SK-N-SH (cell line): ENCODE measurements around the gene TM2D1. TPM values are rescaled to one million over a fixed set of nuclear protein-coding genes. Genes with fewer than 3 reads are reported as not detected.

ENCODE experiments used
- CTCF ChIA-PET: fragments of 300-600, 350-600 bp; formaldehyde crosslinking; extraction: SDS; loops from one replicate; lab custom pipeline; 2021; lab: Yijun Ruan, JAX
- POLR2A ChIA-PET: fragments of 350-600 bp; sonication (Branson Sonifier 250); formaldehyde crosslinking; extraction: SDS; loops from one replicate; lab custom pipeline; 2020; ENCODE audit warnings: antibody characterized with exemption, inconsistent platforms; lab: Yijun Ruan, JAX
- DNase-seq: peaks from one replicate; pipeline ENCODE4 v3.0.0; 2012
- H2AFZ ChIP-seq: fragments of 200-600 bp; sonication (generic); 2 replicates; pipeline ENCODE4 v1.8.1; 2016; ENCODE audit warnings: antibody characterized with exemption, mild to moderate bottlenecking, low read depth
- H3F3A ChIP-seq: fragments of 200-600 bp; sonication (generic); replicated peaks from 2 replicates; pipeline ENCODE3; 2016; ENCODE audit warnings: antibody characterized with exemption, mild to moderate bottlenecking; ENCODE audit not compliant: insufficient read depth
- H3K27ac ChIP-seq, 2 experiments: fragments of 200-500 bp in 1 of 2; fragments of 200-600 bp in 1 of 2; sonication (Bioruptor generic) in 1 of 2; sonication (generic), shearing (Covaris generic) in 1 of 2; 2 replicates each; pipeline versions ENCODE4 v1.5.1 to v1.6.1; 2014 to 2016; ENCODE audit warnings: low read depth in 2 of 2, inconsistent platforms in 1 of 2, low read length in 1 of 2, mild to moderate bottlenecking in 1 of 2, mixed read lengths in 1 of 2
- H3K27me3 ChIP-seq: fragments of 200-600 bp; sonication (generic), shearing (Covaris generic); 2 replicates; pipeline ENCODE4 v1.6.1; 2016; ENCODE audit warnings: mixed run types; ENCODE audit not compliant: insufficient read depth
- H3K36me3 ChIP-seq, 2 experiments: fragments of 200-500 bp in 1 of 2; fragments of 200-600 bp in 1 of 2; sonication (Bioruptor generic) in 1 of 2; sonication (generic) in 1 of 2; replicated peaks in 1 of 2; 2 replicates each; pipeline versions ENCODE3 to v1.5.1; 2014 to 2016; ENCODE audit warnings: low read length in 1 of 2, mild to moderate bottlenecking in 1 of 2; ENCODE audit not compliant: insufficient read depth in 2 of 2, control insufficient read depth in 1 of 2
- H3K4me1 ChIP-seq, 2 experiments: fragments of 200-500 bp in 1 of 2; fragments of 200-600 bp in 1 of 2; sonication (Bioruptor generic) in 1 of 2; sonication (generic), shearing (Covaris generic) in 1 of 2; 2 replicates each; pipeline versions ENCODE4 v1.5.1 to v1.6.1; 2014 to 2016; ENCODE audit warnings: low read depth in 1 of 2, low read length in 1 of 2, mixed run types in 1 of 2; ENCODE audit not compliant: insufficient read depth in 2 of 2, control insufficient read depth in 1 of 2
- H3K4me2 ChIP-seq: fragments of 200-600 bp; sonication (generic), shearing (Covaris generic); 2 replicates; pipeline ENCODE4 v1.6.1; 2017; ENCODE audit warnings: mixed run types
- H3K4me3 ChIP-seq, 2 experiments: fragments of 200-500 bp in 1 of 2; fragments of 200-600 bp in 1 of 2; sonication (Bioruptor generic) in 1 of 2; sonication (generic), shearing (Covaris generic) in 1 of 2; 2 replicates each; pipeline versions ENCODE4 v1.5.1 to v1.8.1; 2014 to 2016; ENCODE audit warnings: low read depth in 2 of 2, inconsistent platforms in 1 of 2, low read length in 1 of 2, mild to moderate bottlenecking in 1 of 2, mixed read lengths in 1 of 2, moderate library complexity in 1 of 2
- H3K79me2 ChIP-seq: fragments of 200-600 bp; sonication (generic); 2 replicates; pipeline ENCODE4 v1.8.1; 2017; ENCODE audit warnings: mild to moderate bottlenecking; ENCODE audit not compliant: insufficient read depth
- H3K9ac ChIP-seq: fragments of 200-600 bp; sonication (generic); 2 replicates; pipeline ENCODE4 v1.6.1; 2017; ENCODE audit warnings: mixed run types
- H3K9me2 ChIP-seq: fragments of 200-600 bp; sonication (generic); 2 replicates; pipeline ENCODE4 v1.6.1; 2017; ENCODE audit warnings: mixed run types
- H3K9me3 ChIP-seq: fragments of 200-600 bp; sonication (generic); 2 replicates; pipeline ENCODE4 v1.6.1; 2017; ENCODE audit warnings: mixed run types, mild to moderate bottlenecking, moderate library complexity
- H4K20me1 ChIP-seq: fragments of 200-600 bp; sonication (generic); 2 replicates; pipeline ENCODE4 v1.6.1; 2017; ENCODE audit warnings: mild to moderate bottlenecking, mixed run types; ENCODE audit not compliant: insufficient read depth
- EP300 ChIP-seq, 2 experiments: IDR thresholded peaks; 2 replicates each; pipeline versions ENCODE4 v1.4.0 to v1.6.1; 2012; ENCODE audit warnings: borderline replicate concordance in 1 of 2, low read depth in 1 of 2, low read length in 1 of 2
- EZH2phosphoT487 ChIP-seq: fragments of 200-600 bp; sonication (generic); IDR thresholded peaks from 2 replicates; pipeline ENCODE4 v1.6.1; 2017; ENCODE audit warnings: low read depth, mixed run types, mild to moderate bottlenecking, antibody characterized with exemption, moderate library complexity, borderline replicate concordance
- FOSL2 ChIP-seq: IDR thresholded peaks from 2 replicates; pipeline ENCODE4 v1.4.0; 2012; ENCODE audit warnings: low read depth, mild to moderate bottlenecking, moderate library complexity, borderline replicate concordance
- GATA2 ChIP-seq: sonication (generic); formaldehyde crosslinking; IDR thresholded peaks from 2 replicates; pipeline ENCODE4 v1.5.0; 2020; ENCODE audit warnings: mild to moderate bottlenecking, missing genetic modification reagents
- IRF3 ChIP-seq: fragments of 150-350 bp; IDR thresholded peaks from 2 replicates; pipeline ENCODE4 v1.6.1; 2016; ENCODE audit warnings: mild to moderate bottlenecking, low read depth, low read length
- JUND ChIP-seq: IDR thresholded peaks from 2 replicates; pipeline ENCODE4 v1.4.0; 2012
- MEF2A ChIP-seq: IDR thresholded peaks from 2 replicates; pipeline ENCODE4 v1.4.0; 2012; ENCODE audit warnings: low read depth, borderline replicate concordance
- MXI1 ChIP-seq: IDR thresholded peaks from 2 replicates; pipeline ENCODE4 v1.6.1; 2012; ENCODE audit warnings: mild to moderate bottlenecking, low read depth, low read length, improper control_type of control experiment
- NRF1 ChIP-seq: IDR thresholded peaks from 2 replicates; pipeline ENCODE4 v1.6.1; 2012; ENCODE audit warnings: low read depth, mild to moderate bottlenecking, low read length
- PBX3 ChIP-seq: IDR thresholded peaks from 2 replicates; pipeline ENCODE4; 2012
- POLR2AphosphoS5 ChIP-seq: IDR thresholded peaks from 2 replicates; pipeline ENCODE4 v1.6.1; 2012; ENCODE audit warnings: low read depth, low read length
- RAD21 ChIP-seq: IDR thresholded peaks from 2 replicates; pipeline ENCODE4 v1.6.1; 2012; ENCODE audit warnings: mild to moderate bottlenecking, low read length
- RXRA ChIP-seq: IDR thresholded peaks from 2 replicates; pipeline ENCODE4 v1.4.0; 2012; ENCODE audit warnings: low read depth, mild to moderate bottlenecking, borderline replicate concordance
- SIN3A ChIP-seq: IDR thresholded peaks from 2 replicates; pipeline ENCODE4 v1.6.1; 2012; ENCODE audit warnings: low read depth, mild to moderate bottlenecking, low read length, moderate library complexity, borderline replicate concordance
- SMC3 ChIP-seq: IDR thresholded peaks from 2 replicates; pipeline ENCODE4 v1.6.1; 2012; ENCODE audit warnings: low read depth, low read length, improper control_type of control experiment
- TAF1 ChIP-seq: IDR thresholded peaks from 2 replicates; pipeline ENCODE4 v1.6.1; 2012; ENCODE audit warnings: low read depth, mild to moderate bottlenecking, low read length, moderate library complexity, borderline replicate concordance
- TCF12 ChIP-seq: IDR thresholded peaks from 2 replicates; pipeline ENCODE4 v1.4.0; 2012
- ZBTB33 ChIP-seq: IDR thresholded peaks from 2 replicates; pipeline ENCODE4 v1.4.0; 2012; ENCODE audit warnings: low read depth, borderline replicate concordance
- WGBS: methylation state at CpG from one replicate; pipeline ENCODE4 v1.1.6; 2017; ENCODE audit warnings: low lambda C conversion rate; 5-methylcytosine and 5-hydroxymethylcytosine counted together
- polyA plus RNA-seq, 3 experiments: library from polyadenylated mRNA; depleted of rRNA; stranded (reverse); fragments of >200 nt; gene quantifications; 2 replicates each; pipeline ENCODE4 v1.2.3, GENCODE V29; 2012
- TF ChIP-seq, protein P1 (sequence below): IDR thresholded peaks from 2 replicates; pipeline ENCODE4 v1.4.0; 2012; ENCODE audit warnings: low read depth
- TF ChIP-seq, protein P2 (sequence below): fragments of 200-600 bp; sonication (generic); IDR thresholded peaks from 2 replicates; pipeline ENCODE4 v1.6.1; 2017; ENCODE audit warnings: antibody characterized with exemption, mild to moderate bottlenecking, moderate library complexity

TM2D1 gene
- polyA plus RNA-seq, 1 of the 3 experiments (the other 2 are of a cell fraction): 58.6 TPM

DNA sequence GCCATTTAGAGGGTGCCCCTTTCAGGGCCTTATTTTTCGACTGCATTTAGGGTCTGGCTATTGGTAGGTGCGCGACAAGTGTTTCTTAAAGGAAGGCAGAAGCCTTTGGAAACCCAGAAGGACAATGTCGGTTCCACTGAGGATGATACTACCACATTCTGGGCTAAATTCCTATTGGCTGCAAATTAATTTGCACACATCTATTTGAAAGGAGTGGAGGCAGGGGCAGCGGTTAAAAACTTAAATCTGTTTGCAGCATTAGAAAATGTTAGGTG, 18.4 kb upstream of the TM2D1 start:
- H4K20me1 ChIP-seq: no peaks in the 10 kb centered on the region
- no peaks in the 10 kb centered on the region for H3F3A ChIP-seq
- POLR2A ChIA-PET: interaction anchor here (1.2 to 1.7 kb wide), 2 partner anchors 17 to 693 kb away, joined by 3 to 5 read pairs; no protein-coding TSS in a partner anchor
- peaks cover 15% of the 10 kb centered on the region for H3K79me2 ChIP-seq
- H3K9me2 ChIP-seq: no peaks in the 10 kb centered on the region
- H2AFZ ChIP-seq: peak overlapping the region; percentile 85
- H3K9me3 ChIP-seq: no peaks in the 10 kb centered on the region
- WGBS: 69% methylated on average over 5 of the region's 5 CpGs
- H3K36me3 ChIP-seq: no peaks in the 10 kb centered on the region
- peak overlapping the region; percentile 87 for H3K9ac ChIP-seq
- peak overlapping the region; percentile 64 to 77 for H3K4me3 ChIP-seq
- H3K27me3 ChIP-seq: no peaks in the 10 kb centered on the region
- CTCF ChIA-PET: interaction anchor here (1.4 kb wide), 1 partner anchor 197 kb away, joined by 3 read pairs; no protein-coding TSS in a partner anchor
- H3K4me1 ChIP-seq: peaks cover 5 to 6% of the 10 kb centered on the region in 2 experiments; a peak in 2 of 4 replicates
- no peak for TF ChIP-seq EZH2phosphoT487
- no peak for TF ChIP-seq POLR2AphosphoS5
- no peak for TF ChIP-seq RAD21
- no peak for TF ChIP-seq PBX3
- TF ChIP-seq, protein P1, sequence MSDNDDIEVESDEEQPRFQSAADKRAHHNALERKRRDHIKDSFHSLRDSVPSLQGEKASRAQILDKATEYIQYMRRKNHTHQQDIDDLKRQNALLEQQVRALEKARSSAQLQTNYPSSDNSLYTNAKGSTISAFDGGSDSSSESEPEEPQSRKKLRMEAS: no peak
- no peak for TF ChIP-seq GATA2 (CRISPR knock-in tag)
- TF ChIP-seq JUND: no peak
- no peak for TF ChIP-seq RXRA
- TF ChIP-seq MXI1: no peak
- TF ChIP-seq IRF3: no peak
- TF ChIP-seq, protein P2, sequence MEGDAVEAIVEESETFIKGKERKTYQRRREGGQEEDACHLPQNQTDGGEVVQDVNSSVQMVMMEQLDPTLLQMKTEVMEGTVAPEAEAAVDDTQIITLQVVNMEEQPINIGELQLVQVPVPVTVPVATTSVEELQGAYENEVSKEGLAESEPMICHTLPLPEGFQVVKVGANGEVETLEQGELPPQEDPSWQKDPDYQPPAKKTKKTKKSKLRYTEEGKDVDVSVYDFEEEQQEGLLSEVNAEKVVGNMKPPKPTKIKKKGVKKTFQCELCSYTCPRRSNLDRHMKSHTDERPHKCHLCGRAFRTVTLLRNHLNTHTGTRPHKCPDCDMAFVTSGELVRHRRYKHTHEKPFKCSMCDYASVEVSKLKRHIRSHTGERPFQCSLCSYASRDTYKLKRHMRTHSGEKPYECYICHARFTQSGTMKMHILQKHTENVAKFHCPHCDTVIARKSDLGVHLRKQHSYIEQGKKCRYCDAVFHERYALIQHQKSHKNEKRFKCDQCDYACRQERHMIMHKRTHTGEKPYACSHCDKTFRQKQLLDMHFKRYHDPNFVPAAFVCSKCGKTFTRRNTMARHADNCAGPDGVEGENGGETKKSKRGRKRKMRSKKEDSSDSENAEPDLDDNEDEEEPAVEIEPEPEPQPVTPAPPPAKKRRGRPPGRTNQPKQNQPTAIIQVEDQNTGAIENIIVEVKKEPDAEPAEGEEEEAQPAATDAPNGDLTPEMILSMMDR: no peak
- TF ChIP-seq SIN3A: no peak
- no peak for TF ChIP-seq EP300 (IDR thresholded peaks at IDR 0.05; ENCODE audit: borderline replicate concordance in 1 of 2, low read depth in 1 of 2, low read length in 1 of 2)
- no peak for TF ChIP-seq TCF12
- no peak for TF ChIP-seq NRF1
- no peak for TF ChIP-seq TAF1
- no peak for TF ChIP-seq MEF2A
- no peak for TF ChIP-seq SMC3
- no peak for TF ChIP-seq ZBTB33
- TF ChIP-seq FOSL2: no peak
- TF ChIP-seq, all 33 proteins: peak for 0
- no peak for DNase-seq
- Histone ChIP-seq H3K27ac (peak overlapping the region; percentile 67 to 86; a peak in 3 of 4 replicates), H3K4me2 (peak overlapping the region; percentile 85)
